GM13977 (cell line): ENCODE measurements around the gene TMEM179.
"Not testable (repeated sequence)": the region's sequence is repeated elsewhere in the genome, so short reads cannot be mapped to it uniquely, and the experiment has no call there.

Experiments used
- DNase-seq: peaks from one replicate; pipeline ENCODE4 v3.0.0; 2012; ENCODE audit warnings: low spot score
- CTCF ChIP-seq: IDR thresholded peaks from 2 replicates; pipeline ENCODE4 v1.5.1; 2012; ENCODE audit warnings: mild to moderate bottlenecking, control low read depth; ENCODE audit not compliant: insufficient read depth; ENCODE audit errors: extremely low read depth, missing control alignments
- in situ Hi-C: fragments of 300-500 bp; cut with MboI; formaldehyde crosslinking; loops from one replicate; pipeline ENCODE4 v1.12.0; 2022; ENCODE audit warnings: low sequenced_read_pairs, low pct_unique_long_range_greater_than_20kb, mixed read lengths, inconsistent platforms; ENCODE audit not compliant: unreplicated experiment

The TMEM179 gene

GRCh38 chr14:104583424-104584306 is 20.9 kb downstream of the TMEM179 start:
- in situ Hi-C loops: no loop called here
- no peak for DNase-seq
- no peak for TF ChIP-seq CTCF

- TF ChIP-seq CTCF: no peak
- DNase-seq: no peak
- in situ Hi-C loops: no loop called here
These were observed 21.9 kb downstream of the TMEM179 start for GRCh38 chr14:104582662-104583061.

GRCh38 chr14:104582005-104582404 is 22.6 kb downstream of the TMEM179 start:
- no peak for TF ChIP-seq CTCF
- no peak for DNase-seq
- in situ Hi-C loops: no loop called here

- TF ChIP-seq CTCF: no peak
- in situ Hi-C loops: no loop called here
- DNase-seq: no peak
These were observed 23.1 kb downstream of the TMEM179 start for GRCh38 chr14:104581521-104581920.

- in situ Hi-C loops: no loop called here
- DNase-seq: no peak
- TF ChIP-seq CTCF: no peak
These were observed 23.6 kb downstream of the TMEM179 start for GRCh38 chr14:104580961-104581360.

- DNase-seq, in situ Hi-C loops: not testable (repeated sequence)
These were observed 24.6 kb downstream of the TMEM179 start for GRCh38 chr14:104579939-104580338.

- TF ChIP-seq CTCF: no peak
- DNase-seq: no peak
- in situ Hi-C loops: no loop called here
These were observed 25.1 kb downstream of the TMEM179 start, which contains the start of gene C14orf180 for GRCh38 chr14:104579507-104579906. TSS of gene C14orf180 (plus strand) at chr14:104579764. CDS start at chr14:104586431, 6,667 bp downstream.
